Esophagus squamous epithelium (tissue), 4 donors: ENCODE results near the gene CLOCK.

Experiments
- CTCF ChIP-seq, 6 experiments: fragments of 450-650 bp in 4 of 6; fragments of 200-600 bp in 2 of 6; sonication (generic) in 2 of 6; IDR thresholded peaks; one replicate each; pipeline ENCODE4 v1.5.1; 2016 to 2019; ENCODE audit warnings: antibody characterized with exemption in 6 of 6, mild to moderate bottlenecking in 4 of 6, moderate library complexity in 4 of 6
- POLR2A ChIP-seq, 4 donors: fragments of 450-650 bp; IDR thresholded peaks; one replicate each; pipeline ENCODE4 v1.6.1; 2017; ENCODE audit warnings: antibody characterized with exemption in 4 of 4, mild to moderate bottlenecking in 4 of 4, moderate library complexity in 3 of 4

GRCh38 chr4:55546506-55546755 lies 278 bp downstream of the CLOCK start:
- TF ChIP-seq CTCF (IDR thresholded peaks at IDR 0.05) (no peak), POLR2A (IDR thresholded peaks at IDR 0.05) (no peak)
